ENCODE measurements around the gene TESK2.
A peak's percentile ranks its signal among the peaks of the same experiment; 100 is the strongest.

GRCh38 chr1:45521413-45522323, 30.7 kb upstream of the TESK2 start, which contains the start of gene PRDX1:
- TF ChIP-seq TOX (CRISPR knock-in tag; IDR thresholded peaks at IDR 0.05; ENCODE audit: borderline replicate concordance) (no peak), ESRRG (CRISPR knock-in tag; IDR thresholded peaks at IDR 0.05) (no peak), ZFP30 (CRISPR knock-in tag; IDR thresholded peaks at IDR 0.05) (peak; percentile 44; the same call in 1 of the 2 replicates), RARB (CRISPR knock-in tag; IDR thresholded peaks at IDR 0.05) (no peak), CREB5 (CRISPR knock-in tag; IDR thresholded peaks at IDR 0.05; ENCODE audit: low read depth) (no peak), ZC3H10 (CRISPR knock-in tag; IDR thresholded peaks at IDR 0.05) (no peak; the same call in 1 of the 2 replicates), GLIS3 (CRISPR knock-in tag; IDR thresholded peaks at IDR 0.05) (no peak), ZNF70 (CRISPR knock-in tag; IDR thresholded peaks at IDR 0.05) (no peak), CSRNP3 (CRISPR knock-in tag; IDR thresholded peaks at IDR 0.05) (no peak), SNAI2 (CRISPR knock-in tag; IDR thresholded peaks at IDR 0.05) (no peak), CSDC2 (CRISPR knock-in tag; IDR thresholded peaks at IDR 0.05) (no peak), ARNTL (CRISPR knock-in tag; IDR thresholded peaks at IDR 0.05; ENCODE audit: borderline replicate concordance, low read depth) (no peak), ZFP3 (CRISPR knock-in tag; IDR thresholded peaks at IDR 0.05) (no peak), PATZ1 (CRISPR knock-in tag; IDR thresholded peaks at IDR 0.05; ENCODE audit: borderline replicate concordance) (peak; percentile 95; the same call in 1 of the 2 replicates)
